Measurements from ENCODE around the gene OR51M1.

- TF ChIP-seq, protein P1, sequence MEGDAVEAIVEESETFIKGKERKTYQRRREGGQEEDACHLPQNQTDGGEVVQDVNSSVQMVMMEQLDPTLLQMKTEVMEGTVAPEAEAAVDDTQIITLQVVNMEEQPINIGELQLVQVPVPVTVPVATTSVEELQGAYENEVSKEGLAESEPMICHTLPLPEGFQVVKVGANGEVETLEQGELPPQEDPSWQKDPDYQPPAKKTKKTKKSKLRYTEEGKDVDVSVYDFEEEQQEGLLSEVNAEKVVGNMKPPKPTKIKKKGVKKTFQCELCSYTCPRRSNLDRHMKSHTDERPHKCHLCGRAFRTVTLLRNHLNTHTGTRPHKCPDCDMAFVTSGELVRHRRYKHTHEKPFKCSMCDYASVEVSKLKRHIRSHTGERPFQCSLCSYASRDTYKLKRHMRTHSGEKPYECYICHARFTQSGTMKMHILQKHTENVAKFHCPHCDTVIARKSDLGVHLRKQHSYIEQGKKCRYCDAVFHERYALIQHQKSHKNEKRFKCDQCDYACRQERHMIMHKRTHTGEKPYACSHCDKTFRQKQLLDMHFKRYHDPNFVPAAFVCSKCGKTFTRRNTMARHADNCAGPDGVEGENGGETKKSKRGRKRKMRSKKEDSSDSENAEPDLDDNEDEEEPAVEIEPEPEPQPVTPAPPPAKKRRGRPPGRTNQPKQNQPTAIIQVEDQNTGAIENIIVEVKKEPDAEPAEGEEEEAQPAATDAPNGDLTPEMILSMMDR (IDR thresholded peaks at IDR 0.05; ENCODE audit: low read depth, low read length, missing input control): no peak
- TF ChIP-seq JUND (IDR thresholded peaks at IDR 0.05): no peak
- TF ChIP-seq, protein P2, sequence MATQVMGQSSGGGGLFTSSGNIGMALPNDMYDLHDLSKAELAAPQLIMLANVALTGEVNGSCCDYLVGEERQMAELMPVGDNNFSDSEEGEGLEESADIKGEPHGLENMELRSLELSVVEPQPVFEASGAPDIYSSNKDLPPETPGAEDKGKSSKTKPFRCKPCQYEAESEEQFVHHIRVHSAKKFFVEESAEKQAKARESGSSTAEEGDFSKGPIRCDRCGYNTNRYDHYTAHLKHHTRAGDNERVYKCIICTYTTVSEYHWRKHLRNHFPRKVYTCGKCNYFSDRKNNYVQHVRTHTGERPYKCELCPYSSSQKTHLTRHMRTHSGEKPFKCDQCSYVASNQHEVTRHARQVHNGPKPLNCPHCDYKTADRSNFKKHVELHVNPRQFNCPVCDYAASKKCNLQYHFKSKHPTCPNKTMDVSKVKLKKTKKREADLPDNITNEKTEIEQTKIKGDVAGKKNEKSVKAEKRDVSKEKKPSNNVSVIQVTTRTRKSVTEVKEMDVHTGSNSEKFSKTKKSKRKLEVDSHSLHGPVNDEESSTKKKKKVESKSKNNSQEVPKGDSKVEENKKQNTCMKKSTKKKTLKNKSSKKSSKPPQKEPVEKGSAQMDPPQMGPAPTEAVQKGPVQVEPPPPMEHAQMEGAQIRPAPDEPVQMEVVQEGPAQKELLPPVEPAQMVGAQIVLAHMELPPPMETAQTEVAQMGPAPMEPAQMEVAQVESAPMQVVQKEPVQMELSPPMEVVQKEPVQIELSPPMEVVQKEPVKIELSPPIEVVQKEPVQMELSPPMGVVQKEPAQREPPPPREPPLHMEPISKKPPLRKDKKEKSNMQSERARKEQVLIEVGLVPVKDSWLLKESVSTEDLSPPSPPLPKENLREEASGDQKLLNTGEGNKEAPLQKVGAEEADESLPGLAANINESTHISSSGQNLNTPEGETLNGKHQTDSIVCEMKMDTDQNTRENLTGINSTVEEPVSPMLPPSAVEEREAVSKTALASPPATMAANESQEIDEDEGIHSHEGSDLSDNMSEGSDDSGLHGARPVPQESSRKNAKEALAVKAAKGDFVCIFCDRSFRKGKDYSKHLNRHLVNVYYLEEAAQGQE (IDR thresholded peaks at IDR 0.05): no peak
These were observed 13.8 kb upstream of the OR51M1 start for GRCh38 chr11:5369789-5370188.

Data from liver (tissue), 3 donors.